Epithelial cell of proximal tubule (primary cell): ENCODE measurements around the gene RNF20. TPM values are rescaled to one million over a fixed set of nuclear protein-coding genes. Genes with fewer than 3 reads are reported as not detected.
"Not testable (repeated sequence)": the region's sequence is repeated elsewhere in the genome, so short reads cannot be mapped to it uniquely, and the experiment has no call there.

Experiments
- DNase-seq: peaks from one replicate; pipeline ENCODE4 v3.0.0-alpha.2; 2011; ENCODE audit warnings: low read depth
- H3K4me3 ChIP-seq: 2 replicates; pipeline ENCODE4 v1.5.1; 2011; ENCODE audit warnings: low read depth, mild to moderate bottlenecking, low read length
- total RNA-seq: library from RNA; depleted of rRNA; stranded (reverse); fragments of >200 nt; gene quantifications from 2 replicates; pipeline ENCODE4 v1.2.3, GENCODE V29; 2015
- TF ChIP-seq, protein P1 (sequence below): conservative IDR thresholded peaks from 2 replicates; pipeline ENCODE4 v1.5.1; 2012; ENCODE audit warnings: low read depth, mild to moderate bottlenecking, low read length

The RNF20 gene
- total RNA-seq, 1 donor from 2014 or later, result 23.1 TPM

- TF ChIP-seq, protein P1, sequence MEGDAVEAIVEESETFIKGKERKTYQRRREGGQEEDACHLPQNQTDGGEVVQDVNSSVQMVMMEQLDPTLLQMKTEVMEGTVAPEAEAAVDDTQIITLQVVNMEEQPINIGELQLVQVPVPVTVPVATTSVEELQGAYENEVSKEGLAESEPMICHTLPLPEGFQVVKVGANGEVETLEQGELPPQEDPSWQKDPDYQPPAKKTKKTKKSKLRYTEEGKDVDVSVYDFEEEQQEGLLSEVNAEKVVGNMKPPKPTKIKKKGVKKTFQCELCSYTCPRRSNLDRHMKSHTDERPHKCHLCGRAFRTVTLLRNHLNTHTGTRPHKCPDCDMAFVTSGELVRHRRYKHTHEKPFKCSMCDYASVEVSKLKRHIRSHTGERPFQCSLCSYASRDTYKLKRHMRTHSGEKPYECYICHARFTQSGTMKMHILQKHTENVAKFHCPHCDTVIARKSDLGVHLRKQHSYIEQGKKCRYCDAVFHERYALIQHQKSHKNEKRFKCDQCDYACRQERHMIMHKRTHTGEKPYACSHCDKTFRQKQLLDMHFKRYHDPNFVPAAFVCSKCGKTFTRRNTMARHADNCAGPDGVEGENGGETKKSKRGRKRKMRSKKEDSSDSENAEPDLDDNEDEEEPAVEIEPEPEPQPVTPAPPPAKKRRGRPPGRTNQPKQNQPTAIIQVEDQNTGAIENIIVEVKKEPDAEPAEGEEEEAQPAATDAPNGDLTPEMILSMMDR, result no peak
- no peak overlapping the region for H3K4me3 ChIP-seq
- DNase-seq, result no peak
Observed at GRCh38 chr9:101585740-101586139, 52.1 kb downstream of the RNF20 start.

DNA sequence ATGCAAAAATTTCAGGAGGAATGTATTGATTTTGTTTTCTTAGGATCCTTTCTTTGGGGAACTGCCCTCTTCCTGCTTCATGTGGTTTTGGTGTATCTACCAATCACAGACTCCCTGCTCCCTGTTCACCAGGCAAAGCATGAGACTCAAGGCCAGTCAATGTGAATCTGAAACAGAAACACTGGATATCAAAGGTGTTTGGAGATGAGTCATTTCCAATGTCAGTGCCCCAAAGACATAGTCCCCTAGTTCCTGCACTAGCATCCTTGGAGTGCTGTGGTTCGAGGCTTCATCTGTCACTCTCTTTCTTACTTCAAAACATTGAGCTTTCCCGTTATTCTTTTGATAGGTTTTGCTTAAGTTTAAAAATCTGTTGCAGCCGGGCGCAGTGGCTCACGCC, 53.0 kb downstream of the RNF20 start:
- TF ChIP-seq, protein P1, result no peak
- DNase-seq, result no peak
- no peak overlapping the region for H3K4me3 ChIP-seq

- TF ChIP-seq, protein P1, result no peak
- no peak for DNase-seq
- no peak overlapping the region for H3K4me3 ChIP-seq
Observed at GRCh38 chr9:101587332-101588043, 53.8 kb downstream of the RNF20 start.

DNA sequence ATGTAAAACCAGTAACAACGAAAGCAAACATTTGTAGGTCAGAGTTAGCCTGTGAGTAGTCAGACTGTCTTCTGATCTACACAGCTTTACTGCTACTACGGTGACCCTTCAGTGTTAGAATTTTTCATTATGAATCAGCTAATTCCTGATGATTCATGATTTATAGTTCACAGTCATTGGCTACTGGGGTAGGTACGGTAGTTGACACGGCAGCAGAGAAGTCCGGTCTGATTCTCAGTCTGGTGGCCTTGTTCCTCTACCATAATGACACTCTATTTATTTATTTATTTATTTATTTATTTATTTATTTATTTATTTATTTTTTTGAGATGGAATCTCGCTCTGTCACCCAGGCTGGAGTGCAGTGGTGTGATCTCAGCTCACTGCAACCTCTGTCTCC, 56.4 kb downstream of the RNF20 start:
- DNase-seq, H3K4me3 ChIP-seq: not testable (repeated sequence)

GRCh38 chr9:101590901-101591300, 57.2 kb downstream of the RNF20 start:
- H3K4me3 ChIP-seq, result no peak overlapping the region
- TF ChIP-seq, protein P1, result no peak
- no peak for DNase-seq

- TF ChIP-seq, protein P1, result no peak
- DNase-seq, result no peak
- H3K4me3 ChIP-seq, result no peak overlapping the region
Observed at GRCh38 chr9:101591787-101592446, 58.3 kb downstream of the RNF20 start.

GRCh38 chr9:101592788-101593187, 59.1 kb downstream of the RNF20 start:
- no peak overlapping the region for H3K4me3 ChIP-seq
- no peak for DNase-seq
- TF ChIP-seq, protein P1, result no peak
